ENCODE measurements around the gene CDCA4.
A peak's percentile ranks its signal among the peaks of the same experiment; 100 is the strongest.

Gene CDCA4

DNA sequence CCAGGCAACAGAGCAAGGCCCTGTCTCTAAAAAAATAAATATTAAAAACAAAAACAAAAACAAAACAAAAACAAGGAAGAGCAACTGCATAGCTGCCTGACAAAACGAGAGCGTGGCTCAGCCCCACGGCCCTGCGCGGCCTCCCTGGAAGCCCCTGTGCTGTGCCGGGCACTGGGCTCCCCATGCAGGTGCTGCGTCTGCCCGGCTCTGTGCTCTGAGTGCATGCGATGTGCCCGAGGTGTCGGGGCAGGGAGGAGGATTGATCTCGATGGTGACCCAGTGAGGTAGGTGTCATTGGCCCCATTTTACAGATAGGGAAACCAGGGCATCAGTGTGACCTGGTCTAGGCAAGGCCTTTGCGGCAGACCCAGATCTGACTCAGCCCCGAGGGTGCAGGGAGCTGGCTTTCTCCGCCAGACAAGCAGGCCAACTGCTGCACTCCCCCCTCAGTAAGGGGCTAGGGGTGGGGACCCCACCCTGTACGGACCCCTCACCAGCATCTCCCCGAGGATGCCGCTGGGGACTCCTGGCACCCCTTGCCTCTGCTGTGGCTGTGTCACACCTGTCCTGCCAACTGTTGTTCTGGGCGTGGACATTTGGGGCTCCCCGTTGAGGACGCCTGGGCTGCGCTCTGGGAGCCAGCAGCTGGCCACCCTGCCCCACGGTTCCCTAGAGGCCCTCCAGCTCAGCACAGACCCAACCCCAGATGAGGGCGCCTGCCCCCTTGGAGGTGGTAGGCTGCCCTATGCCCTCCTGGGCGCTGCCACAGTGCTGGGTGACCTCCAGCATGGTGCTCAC lies 29.1 kb upstream of the CDCA4 start:
- Histone ChIP-seq H3K27me3 (ENCODE audit: control insufficient read depth, insufficient read depth, low read length) (no peaks in the 10 kb centered on the region), H3K4me1 (no peaks in the 10 kb centered on the region), H2AFZ (no peak overlapping the region), H3K79me2 (no peaks in the 10 kb centered on the region), H3K36me3 (ENCODE audit: control insufficient read depth, insufficient read depth, low read length) (no peaks in the 10 kb centered on the region), H3K9me3 (ENCODE audit: control insufficient read depth, low read length) (no peaks in the 10 kb centered on the region), H3K9ac (no peak overlapping the region), H3K4me2 (ENCODE audit: low read length) (no peak overlapping the region), H3K4me3 (ENCODE audit: low read depth, low read length) (no peak overlapping the region), H3K27ac (no peak overlapping the region)
- no peak for TF ChIP-seq CTCF (IDR thresholded peaks at IDR 0.05)

DNA sequence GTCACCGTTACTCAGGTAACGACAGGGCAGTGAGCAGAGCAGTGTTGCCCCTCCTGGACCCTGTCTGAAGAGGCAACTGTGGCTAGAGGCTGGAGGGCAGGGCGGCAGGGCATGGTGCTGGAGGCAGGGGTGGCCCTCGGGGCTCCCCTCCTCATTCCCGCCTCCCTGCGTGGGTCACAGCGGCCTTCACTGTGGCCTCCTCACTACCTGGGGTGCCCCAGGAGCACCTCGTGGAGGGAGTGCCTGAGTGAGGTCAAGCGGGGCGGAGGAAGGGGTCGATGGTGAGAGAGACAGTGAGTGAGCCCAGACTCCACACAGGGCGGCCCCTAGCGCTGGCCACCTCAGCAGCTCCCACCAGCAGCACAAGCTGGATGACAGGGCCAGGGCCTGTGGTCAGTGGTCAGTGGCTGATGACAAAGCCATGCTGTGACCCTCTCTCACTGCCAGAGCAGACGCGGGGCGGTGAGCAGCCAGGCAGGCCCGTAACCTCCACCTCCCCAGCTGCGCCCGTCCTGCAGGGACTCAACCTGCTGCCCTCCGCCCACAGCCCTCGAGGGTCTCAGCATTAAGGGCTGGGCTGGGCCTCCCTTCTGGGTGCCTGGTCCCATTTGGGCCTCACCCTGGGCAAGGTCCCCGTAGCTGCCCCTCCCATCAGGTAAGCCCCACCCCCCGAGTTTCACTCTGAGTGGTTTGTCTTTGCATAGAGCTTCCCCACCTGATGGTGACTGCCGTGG lies 26.6 kb upstream of the CDCA4 start:
- no peak for TF ChIP-seq CTCF (IDR thresholded peaks at IDR 0.05)
- H3K4me3 ChIP-seq (ENCODE audit: low read depth, low read length): no peak overlapping the region
- no peaks in the 10 kb centered on the region for H3K9me3 ChIP-seq (ENCODE audit: control insufficient read depth, low read length)
- H3K9ac ChIP-seq: no peak overlapping the region
- no peaks in the 10 kb centered on the region for H3K36me3 ChIP-seq (ENCODE audit: control insufficient read depth, insufficient read depth, low read length)
- no peak overlapping the region for H3K4me2 ChIP-seq (ENCODE audit: low read length)
- H3K27ac ChIP-seq: no peak overlapping the region
- no peaks in the 10 kb centered on the region for H3K79me2 ChIP-seq
- no peaks in the 10 kb centered on the region for H3K4me1 ChIP-seq
- no peaks in the 10 kb centered on the region for H3K27me3 ChIP-seq (ENCODE audit: control insufficient read depth, insufficient read depth, low read length)
- no peak overlapping the region for H2AFZ ChIP-seq

DNA sequence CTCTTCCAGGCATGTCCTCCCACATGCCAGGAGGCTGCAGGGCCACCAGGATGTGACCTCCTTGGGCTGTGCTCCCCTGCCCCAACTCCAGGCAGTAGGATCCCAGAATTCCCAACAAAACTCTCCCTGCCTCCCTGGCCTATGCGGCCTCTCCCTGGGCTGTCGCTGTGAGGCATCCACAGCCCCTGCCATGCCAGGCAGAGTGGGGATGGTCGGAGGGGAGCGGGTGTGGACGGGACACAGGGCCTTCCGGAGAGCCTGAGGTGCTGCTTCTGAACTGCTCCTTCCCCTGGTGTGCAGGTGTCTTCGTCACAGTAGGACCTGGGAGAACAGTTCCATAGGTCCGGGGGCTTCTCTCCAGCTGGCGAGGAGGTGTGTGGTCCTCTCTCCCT lies 26.0 kb upstream of the CDCA4 start:
- Histone ChIP-seq H3K9ac (no peak overlapping the region), H3K79me2 (no peaks in the 10 kb centered on the region), H3K4me1 (no peaks in the 10 kb centered on the region), H3K4me3 (ENCODE audit: low read depth, low read length) (no peak overlapping the region), H3K27me3 (ENCODE audit: control insufficient read depth, insufficient read depth, low read length) (no peaks in the 10 kb centered on the region), H3K27ac (no peak overlapping the region), H3K36me3 (ENCODE audit: control insufficient read depth, insufficient read depth, low read length) (no peaks in the 10 kb centered on the region), H2AFZ (no peak overlapping the region), H3K9me3 (ENCODE audit: control insufficient read depth, low read length) (no peaks in the 10 kb centered on the region), H3K4me2 (ENCODE audit: low read length) (no peak overlapping the region)
- TF ChIP-seq CTCF (IDR thresholded peaks at IDR 0.05): no peak

DNA sequence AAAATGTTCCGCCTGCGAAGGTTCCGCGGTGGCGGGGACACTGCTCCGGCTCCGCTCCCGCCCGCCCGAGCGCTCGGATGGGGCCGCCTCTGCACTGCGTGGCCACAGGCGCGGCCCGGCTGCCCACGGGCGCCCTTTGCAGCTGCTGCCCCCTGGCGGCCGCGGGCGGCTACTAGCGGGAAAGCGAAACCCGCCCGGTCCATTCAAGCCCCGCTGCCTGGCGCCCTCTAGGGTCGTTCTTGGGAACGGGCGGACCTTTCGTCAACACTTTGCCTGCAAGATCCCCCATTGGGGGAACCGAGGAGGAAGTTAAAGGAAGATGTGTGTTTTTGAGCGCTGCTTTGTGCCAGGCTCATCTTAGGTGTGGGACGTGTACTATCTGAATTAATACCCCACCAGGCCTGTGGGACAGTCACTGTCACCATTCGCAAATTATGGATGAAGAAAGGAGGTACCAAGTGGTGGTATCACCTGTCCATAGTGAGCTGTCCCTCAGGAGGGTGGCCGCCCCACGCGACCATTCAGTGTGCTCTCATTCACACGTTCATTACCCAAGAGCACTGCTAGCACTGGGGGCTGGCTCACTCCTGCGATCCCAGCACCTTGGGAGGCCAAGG lies 24.9 kb upstream of the CDCA4 start:
- Histone ChIP-seq H3K4me1 (no peaks in the 10 kb centered on the region), H3K36me3 (ENCODE audit: control insufficient read depth, insufficient read depth, low read length) (no peaks in the 10 kb centered on the region), H3K4me2 (ENCODE audit: low read length) (peak overlapping the region; percentile 36), H3K4me3 (ENCODE audit: low read depth, low read length) (no peak overlapping the region), H3K27me3 (ENCODE audit: control insufficient read depth, insufficient read depth, low read length) (no peaks in the 10 kb centered on the region), H2AFZ (no peak overlapping the region), H3K9me3 (ENCODE audit: control insufficient read depth, low read length) (no peaks in the 10 kb centered on the region), H3K27ac (no peak overlapping the region), H3K9ac (no peak overlapping the region), H3K79me2 (no peaks in the 10 kb centered on the region)
- peak; percentile 100 for TF ChIP-seq CTCF (IDR thresholded peaks at IDR 0.05)

All from parathyroid adenoma (tissue), 2 donors.